Fibroblast of pulmonary artery (primary cell): ENCODE data around the gene C11orf97.

ENCODE experiments used
- DNase-seq: peaks from one replicate; pipeline ENCODE4 v3.0.0-alpha.2; 2010; ENCODE audit warnings: low read depth
- H3K4me3 ChIP-seq: replicated peaks from 2 replicates; pipeline ENCODE4 v1.5.1; 2011; ENCODE audit warnings: low read depth, mild to moderate bottlenecking, control low read depth, low read length, moderate library complexity
- CTCF ChIP-seq: IDR thresholded peaks from 2 replicates; pipeline ENCODE4 v1.5.1; 2011; ENCODE audit warnings: mild to moderate bottlenecking, control low read depth, low read length, inconsistent platforms; ENCODE audit errors: missing control alignments

The C11orf97 gene, protein sequence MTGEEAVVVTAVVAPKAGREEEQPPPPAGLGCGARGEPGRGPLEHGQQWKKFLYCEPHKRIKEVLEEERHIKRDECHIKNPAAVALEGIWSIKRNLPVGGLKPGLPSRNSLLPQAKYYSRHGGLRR

DNA sequence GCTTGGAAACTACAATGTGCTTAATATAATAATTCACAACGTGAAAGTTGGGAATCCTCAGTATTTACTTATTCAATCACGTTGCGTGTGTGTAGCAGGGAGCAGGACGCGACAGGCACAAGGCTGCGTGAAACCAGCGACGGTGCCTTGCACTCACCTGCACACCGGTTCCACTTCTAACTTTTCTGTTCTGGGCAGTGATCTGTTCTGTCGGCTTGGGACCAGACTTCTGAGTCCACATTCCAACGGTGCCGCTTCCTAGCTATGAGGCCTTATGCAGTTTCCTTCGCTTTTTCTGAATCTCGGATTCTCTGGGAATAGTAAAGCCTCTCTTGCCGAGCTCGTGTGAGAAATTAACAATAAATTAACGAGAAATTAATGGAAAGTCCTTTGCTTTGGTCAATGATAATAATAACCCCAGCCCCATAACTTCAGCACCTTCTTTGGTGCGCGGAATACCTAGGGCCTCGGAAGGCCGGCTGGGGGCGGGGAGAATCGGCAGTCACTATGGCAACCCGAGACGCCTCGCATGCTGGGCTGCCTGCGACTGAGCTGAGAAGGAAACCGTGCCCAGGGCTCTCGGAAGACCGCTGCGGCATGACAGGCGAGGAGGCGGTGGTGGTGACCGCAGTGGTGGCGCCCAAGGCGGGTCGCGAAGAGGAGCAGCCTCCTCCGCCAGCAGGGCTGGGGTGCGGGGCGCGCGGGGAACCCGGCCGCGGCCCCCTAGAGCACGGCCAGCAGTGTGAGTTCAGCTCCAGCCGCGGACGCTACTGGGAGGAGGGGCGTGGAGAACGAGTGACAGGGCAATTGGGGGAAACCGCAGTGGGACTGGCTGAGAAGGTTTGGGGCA lies at the start of gene C11orf97:
Gene C11orf97 (plus strand): TSS at position 530 of the 850 bp plus-strand sequence. CDS start 68 bp downstream, at position 598.
- H3K4me3 ChIP-seq, result peak within 1 kb of the TSS; percentile 56
- peak; percentile 46 for DNase-seq
- TF ChIP-seq CTCF, result no peak

DNA sequence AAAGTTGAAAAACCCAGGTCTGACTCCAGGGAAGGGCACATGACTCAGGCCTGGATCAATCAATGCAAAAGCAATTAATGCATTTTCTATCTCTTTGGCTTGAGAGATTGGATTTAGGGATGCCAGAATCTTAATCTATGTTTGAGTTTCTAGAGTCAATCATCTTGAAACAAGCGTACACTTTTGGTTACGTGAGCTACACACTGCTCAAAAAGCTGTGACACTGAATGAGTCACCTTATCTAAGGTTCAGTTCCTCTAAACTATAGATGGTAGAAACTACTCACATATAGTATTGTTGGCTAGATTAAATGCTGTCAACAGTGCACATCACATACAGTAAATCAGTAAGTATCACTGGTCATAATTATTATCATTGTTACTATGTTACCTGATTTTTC lies 42.8 kb upstream of the C11orf97 start:
- DNase-seq, result no peak

GRCh38 chr11:94472916-94473799 lies 39.1 kb upstream of the C11orf97 start:
- H3K4me3 ChIP-seq, result no peak overlapping the region
- peak; percentile 11 for DNase-seq
- no peak for TF ChIP-seq CTCF

More for the DNA sequence above, 42.8 kb upstream of the C11orf97 start:
- H3K4me3 ChIP-seq, result no peak overlapping the region
- TF ChIP-seq CTCF, result no peak

DNA sequence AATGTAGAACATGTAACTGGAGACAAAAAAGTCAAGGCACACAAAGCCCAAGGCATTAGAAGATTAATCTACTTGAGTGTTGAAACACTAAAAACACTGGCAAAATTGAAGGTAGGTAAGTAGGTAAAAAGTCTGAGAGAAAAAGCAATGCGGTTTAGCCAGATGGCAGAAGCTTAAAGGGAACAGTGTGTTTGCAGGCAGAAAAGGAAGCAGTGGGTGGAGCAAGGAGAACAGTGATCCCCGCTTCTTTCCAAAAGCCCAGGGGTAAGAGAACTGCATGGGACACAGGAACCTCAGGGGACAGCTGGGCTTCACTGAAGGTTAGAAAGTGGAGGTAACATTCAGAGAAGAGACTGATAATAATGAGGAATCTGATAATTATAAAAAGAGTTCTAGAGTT lies 34.6 kb upstream of the C11orf97 start:
- no peak overlapping the region for H3K4me3 ChIP-seq
- DNase-seq, result no peak

DNA sequence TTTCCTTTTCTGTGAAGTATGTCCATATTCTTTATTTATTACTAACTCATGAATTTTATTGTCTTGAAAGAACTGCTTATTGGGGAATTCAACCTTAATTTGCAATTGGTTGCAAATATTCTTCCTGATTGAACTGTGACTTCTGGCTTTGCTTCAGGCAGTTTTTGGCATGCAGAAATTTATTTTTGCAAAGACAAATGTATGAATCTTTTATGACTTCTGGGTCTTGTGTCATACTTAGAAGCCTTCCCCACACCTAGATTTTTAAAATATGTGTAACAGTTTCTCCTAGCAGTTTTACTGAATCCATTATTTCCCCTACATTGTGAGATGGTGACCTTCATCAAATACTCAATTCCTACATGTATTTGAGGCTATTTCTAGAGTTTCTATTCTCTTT lies 30.9 kb upstream of the C11orf97 start:
- TF ChIP-seq CTCF, result no peak
- DNase-seq, result no peak

More for the DNA sequence above, 34.6 kb upstream of the C11orf97 start:
- TF ChIP-seq CTCF, result no peak

GRCh38 chr11:94486068-94486467 lies 26.2 kb upstream of the C11orf97 start:
- no peak for TF ChIP-seq CTCF
- no peak for DNase-seq
- no peak overlapping the region for H3K4me3 ChIP-seq

More for the DNA sequence above, 30.9 kb upstream of the C11orf97 start:
- no peak overlapping the region for H3K4me3 ChIP-seq
